Choroid plexus epithelial cell (primary cell): ENCODE data around the gene GPR63.
A peak's percentile ranks its signal among the peaks of the same experiment; 100 is the strongest.

ENCODE experiments used
- DNase-seq: peaks from one replicate; pipeline ENCODE4 v3.0.0-alpha.2; 2010; ENCODE audit warnings: low read depth
- H3K4me3 ChIP-seq: 2 replicates; pipeline ENCODE4 v1.5.1; 2011; ENCODE audit warnings: low read depth, mild to moderate bottlenecking, control low read depth, low read length, moderate library complexity
- CTCF ChIP-seq: conservative IDR thresholded peaks from 2 replicates; pipeline ENCODE4 v1.5.1; 2011; ENCODE audit warnings: low read depth, mild to moderate bottlenecking, control low read depth, inconsistent platforms, low read length, moderate library complexity

GPR63 gene

GRCh38 chr6:96864216-96865054 lies 27.2 kb upstream of the GPR63 start:
- no peak overlapping the region for H3K4me3 ChIP-seq

GRCh38 chr6:96862560-96862959 lies 25.3 kb upstream of the GPR63 start:
- DNase-seq = no peak
- H3K4me3 ChIP-seq = no peak overlapping the region
- no peak for TF ChIP-seq CTCF

More at GRCh38 chr6:96864216-96865054, 27.2 kb upstream of the GPR63 start:
- DNase-seq = no peak
- TF ChIP-seq CTCF = no peak

DNA sequence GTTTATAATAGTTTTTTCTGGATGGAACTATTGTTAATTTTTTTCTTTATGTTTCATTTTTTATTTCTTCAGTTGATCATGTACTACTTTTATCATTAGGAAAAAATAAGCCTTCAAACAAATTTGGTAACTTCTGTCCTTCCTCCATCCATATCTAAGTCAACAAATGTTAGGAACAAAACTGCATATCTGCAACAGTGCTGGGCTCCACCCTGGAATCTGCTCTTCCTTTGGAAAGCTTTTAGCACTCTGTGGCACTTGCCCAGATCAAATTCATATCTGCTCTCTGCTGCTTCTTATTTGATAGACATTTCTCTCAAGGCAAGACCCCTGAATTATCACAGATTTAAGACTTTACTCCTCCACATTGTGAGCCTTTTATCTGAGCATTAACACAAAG lies 24.3 kb upstream of the GPR63 start:
- H3K4me3 ChIP-seq = no peak overlapping the region
- TF ChIP-seq CTCF = no peak

GRCh38 chr6:96856856-96857255 lies 19.6 kb upstream of the GPR63 start:
- TF ChIP-seq CTCF = no peak
- DNase-seq = no peak
- no peak overlapping the region for H3K4me3 ChIP-seq

More for the DNA sequence above, 24.3 kb upstream of the GPR63 start:
- DNase-seq = no peak

DNA sequence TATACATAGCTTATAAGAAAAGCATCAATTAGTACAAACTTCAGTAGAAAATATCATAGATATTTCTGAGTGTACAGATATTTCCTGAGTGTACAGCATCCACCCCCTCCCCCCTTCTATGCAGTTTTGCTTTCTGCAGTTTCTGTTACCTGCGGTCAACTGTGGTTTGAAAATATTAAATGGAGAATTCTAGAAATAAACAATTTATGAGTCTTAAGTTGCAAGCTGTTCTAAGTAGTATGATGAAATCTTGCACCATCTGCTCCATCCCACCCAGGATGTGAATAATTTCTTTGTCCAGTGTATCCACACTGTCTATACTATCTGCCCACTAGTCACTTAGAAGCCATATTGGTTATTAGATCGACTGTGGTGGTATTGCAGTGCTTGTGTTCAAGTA lies 15.8 kb upstream of the GPR63 start:
- no peak for TF ChIP-seq CTCF
- no peak overlapping the region for H3K4me3 ChIP-seq
- peak; percentile 23 for DNase-seq

GRCh38 chr6:96852605-96853004 lies 15.3 kb upstream of the GPR63 start:
- H3K4me3 ChIP-seq = no peak overlapping the region
- TF ChIP-seq CTCF = no peak
- no peak for DNase-seq

DNA sequence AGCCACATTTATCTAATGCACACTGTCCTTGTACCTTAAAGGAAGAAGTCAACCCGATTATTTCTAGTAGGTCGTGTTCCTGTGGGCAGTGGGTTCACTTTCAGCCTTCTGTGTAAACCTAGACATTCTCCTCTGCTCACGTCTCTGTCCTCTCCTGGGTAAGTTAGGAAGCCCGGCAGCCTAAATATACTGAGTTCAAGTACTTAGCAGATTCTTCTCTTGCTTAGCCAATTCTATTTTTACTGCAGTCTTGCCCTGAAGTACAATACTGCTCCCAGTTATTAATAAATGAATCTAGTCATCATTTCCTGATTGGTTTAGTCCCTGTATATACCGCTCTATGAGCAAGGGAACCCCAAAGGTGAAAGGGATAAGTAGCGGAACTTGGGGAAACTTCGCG lies 14.6 kb upstream of the GPR63 start:
- no peak overlapping the region for H3K4me3 ChIP-seq
- no peak for TF ChIP-seq CTCF
- no peak for DNase-seq
